Epidermal melanocyte (primary cell): ENCODE data around the gene PITPNC1.

Experiments used
- DNase-seq: peaks from one replicate; pipeline ENCODE4 v3.0.0; 2011; ENCODE audit warnings: low spot score; ENCODE audit not compliant: insufficient read length

The PITPNC1 gene

GRCh38 chr17:67546578-67547527, 169.8 kb downstream of the PITPNC1 start:
- no peak for DNase-seq

DNA sequence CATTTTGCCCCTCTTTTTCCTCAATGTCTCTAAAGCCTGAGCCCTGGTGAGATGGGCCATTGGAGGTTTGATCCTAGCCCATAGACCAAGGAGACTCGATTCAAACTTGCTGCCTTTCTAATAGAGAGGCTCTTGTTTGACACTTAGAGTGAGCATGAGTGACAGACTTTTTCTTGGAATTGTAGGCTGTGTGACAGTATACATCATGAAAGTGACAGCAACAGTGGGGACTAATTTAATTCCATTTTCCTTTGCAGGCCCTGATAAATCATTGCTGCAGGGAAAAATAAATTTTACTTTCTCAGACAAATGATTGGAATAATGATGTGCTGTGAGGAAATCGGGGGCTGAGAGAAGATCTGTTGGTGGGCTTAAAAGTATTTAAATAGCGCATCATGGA, 171.6 kb downstream of the PITPNC1 start:
- DNase-seq: no peak

GRCh38 chr17:67549820-67550219, 172.7 kb downstream of the PITPNC1 start:
- no peak for DNase-seq

DNA sequence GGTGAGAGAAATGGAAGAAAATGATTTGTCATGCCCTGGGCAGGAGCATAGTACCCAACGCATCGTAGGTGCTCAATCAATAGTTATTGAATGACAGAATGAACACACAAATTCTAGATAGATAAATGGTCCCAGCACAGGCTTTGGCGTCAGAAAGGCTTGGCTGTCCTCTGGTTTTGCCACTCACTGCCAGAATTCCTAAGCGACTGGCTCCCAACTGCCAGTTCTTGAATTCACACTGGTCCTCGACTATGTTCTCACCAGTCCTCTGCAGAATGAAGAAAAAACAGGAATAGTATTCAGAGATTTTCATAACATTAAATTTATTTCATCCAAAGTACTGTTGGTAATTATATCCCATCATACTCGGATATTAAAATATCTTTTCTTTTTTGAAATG, 177.6 kb downstream of the PITPNC1 start:
- no peak for DNase-seq

- DNase-seq: no peak
Observed at GRCh38 chr17:67555855-67556254, 178.8 kb downstream of the PITPNC1 start.

- no peak for DNase-seq
Observed at GRCh38 chr17:67557052-67557845, 180.2 kb downstream of the PITPNC1 start.

DNA sequence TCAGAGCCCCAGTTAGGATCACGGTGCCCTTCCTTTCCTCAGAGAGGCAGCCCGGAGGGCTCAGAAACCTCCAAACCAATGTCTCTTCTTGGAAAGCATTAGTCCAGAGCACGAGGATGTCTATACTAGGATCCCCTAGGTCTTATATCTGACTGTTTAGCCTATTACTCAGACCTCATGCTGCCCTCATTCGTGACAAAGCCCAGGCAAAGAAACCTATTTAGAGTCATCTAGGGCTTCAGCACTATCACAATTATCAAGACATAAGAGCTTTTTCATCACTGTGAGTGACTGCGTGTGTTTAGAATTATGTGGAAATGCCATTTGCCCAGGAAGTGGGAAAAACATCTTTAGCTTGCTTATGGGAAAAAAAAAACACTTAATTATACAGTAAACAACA, 180.8 kb downstream of the PITPNC1 start:
- no peak for DNase-seq

- no peak for DNase-seq
Observed at GRCh38 chr17:67558740-67559380, 181.8 kb downstream of the PITPNC1 start.

GRCh38 chr17:67559381-67559966, 182.4 kb downstream of the PITPNC1 start:
- no peak for DNase-seq

DNA sequence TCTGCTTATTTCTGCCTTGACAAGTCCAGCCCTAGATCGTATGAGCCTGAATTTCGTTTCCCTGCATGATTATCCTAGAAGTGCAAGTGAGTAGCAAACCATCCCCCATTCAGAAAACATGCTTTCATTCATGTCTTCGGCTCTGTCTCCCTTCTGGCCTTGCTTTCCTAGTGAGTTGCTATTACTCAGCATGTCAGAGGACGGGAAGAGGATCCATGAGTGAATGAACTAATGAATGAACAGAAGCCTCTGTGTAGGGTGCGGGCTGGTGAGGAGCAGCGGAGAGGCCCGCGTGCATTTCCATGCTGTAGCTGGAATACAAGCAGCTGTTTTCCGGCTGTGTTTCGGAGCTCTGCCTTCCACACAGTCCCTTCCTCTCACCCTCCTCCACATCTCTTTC, 184.9 kb downstream of the PITPNC1 start:
- DNase-seq: no peak

DNA sequence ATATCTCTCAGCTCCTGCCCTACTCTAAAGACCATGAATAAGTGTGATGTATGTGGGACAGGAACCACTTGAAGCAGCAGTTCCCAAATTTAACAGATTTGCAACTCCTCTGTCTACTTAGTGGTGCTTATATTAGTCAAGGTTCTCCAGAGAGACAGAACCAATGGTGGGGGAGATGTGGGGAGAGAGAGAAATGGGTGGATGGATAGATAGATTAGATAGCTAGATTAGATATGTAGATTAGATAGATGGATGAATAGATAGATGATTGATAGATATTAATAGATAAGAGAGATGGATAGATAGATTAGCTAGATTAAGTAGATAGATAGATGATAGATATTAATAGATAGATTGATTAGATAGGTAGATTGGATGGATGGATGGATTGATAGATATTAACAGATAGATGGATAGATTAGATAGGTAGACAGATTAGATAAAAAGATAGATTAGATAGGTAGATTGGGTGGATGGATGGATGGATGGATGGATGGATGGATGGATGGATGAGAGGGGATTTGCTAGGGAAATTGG, 186.7 kb downstream of the PITPNC1 start:
- no peak for DNase-seq

DNA sequence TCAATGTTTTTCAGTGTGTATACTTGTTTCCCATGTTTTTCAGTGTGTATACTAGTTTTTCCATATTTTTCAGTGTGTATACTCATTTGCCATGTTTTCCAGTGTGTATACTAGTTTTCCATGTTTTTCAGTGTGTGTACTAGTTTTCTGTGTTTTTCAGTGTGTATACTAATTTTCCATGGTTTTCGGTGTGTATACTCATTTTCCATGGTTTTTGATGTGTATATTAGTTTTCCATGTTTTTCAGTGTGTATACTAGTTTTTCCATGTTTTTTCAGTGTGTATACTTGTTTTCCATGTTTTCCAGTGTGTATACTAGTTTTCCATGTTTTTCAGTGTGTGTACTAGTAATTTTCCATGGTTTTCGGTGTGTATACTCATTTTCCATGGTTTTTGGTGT, 188.0 kb downstream of the PITPNC1 start:
- no peak for DNase-seq

DNA sequence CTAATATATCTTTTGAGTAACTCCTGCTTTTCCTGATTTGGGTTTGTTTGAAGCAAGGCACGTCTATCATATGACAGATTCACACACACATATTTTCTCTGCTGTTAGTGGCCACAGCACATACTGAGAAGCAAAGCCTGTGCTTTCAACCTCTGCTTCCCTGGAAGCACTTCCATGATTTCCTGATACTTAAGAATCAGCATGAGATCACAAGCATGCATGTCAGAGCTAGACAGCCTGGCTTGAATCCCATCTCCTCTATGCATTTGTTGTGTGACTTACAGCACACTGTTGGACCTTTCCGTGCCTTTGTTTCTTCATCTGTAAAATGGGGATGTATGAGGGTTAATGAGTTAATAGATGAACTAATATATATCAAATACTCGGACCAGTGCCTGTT, 189.6 kb downstream of the PITPNC1 start:
- no peak for DNase-seq

DNA sequence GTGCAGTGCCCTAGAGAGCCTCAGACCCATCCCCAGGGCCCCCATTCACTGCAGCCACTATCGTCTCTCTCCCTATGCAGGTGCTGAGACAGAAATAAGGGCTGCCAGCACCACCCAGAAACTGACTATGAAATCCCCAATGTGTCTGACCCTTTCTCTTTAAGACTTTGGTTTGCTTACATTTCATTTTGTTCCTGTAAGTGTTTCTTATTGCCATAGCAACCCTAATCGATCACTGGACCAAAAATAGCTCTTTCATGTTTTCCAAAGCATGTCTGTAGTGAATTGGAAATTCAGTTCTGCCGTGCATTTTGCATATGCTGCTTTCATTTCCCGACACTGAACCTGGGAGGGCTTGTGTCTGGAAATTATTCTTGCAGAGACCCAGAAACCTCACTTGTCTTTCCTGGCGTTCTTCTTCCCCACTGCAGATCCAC, 192.0 kb downstream of the PITPNC1 start:
- DNase-seq: no peak

- DNase-seq: no peak
Observed at GRCh38 chr17:67569873-67570272, 192.8 kb downstream of the PITPNC1 start.

GRCh38 chr17:67570797-67571196, 193.7 kb downstream of the PITPNC1 start:
- DNase-seq: no peak

DNA sequence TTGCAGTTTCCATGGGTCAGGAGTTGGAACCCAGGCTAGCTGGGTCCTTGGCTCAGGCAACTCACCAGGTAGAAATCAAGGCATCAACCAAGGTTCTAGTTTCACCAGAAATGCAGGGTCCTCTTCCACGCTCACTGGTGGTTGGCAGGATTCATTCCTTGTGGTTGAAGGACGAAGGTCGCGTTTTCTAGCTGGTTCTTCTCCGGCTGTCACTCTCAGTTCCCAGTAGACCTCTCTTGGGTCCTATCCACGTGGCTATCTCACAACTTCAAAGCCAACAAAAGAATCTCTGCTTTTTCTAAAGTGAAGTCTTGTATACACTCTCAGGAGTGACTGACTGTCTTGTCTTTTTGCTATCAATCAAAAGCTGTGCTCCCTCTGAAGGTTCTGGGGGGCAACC, 194.4 kb downstream of the PITPNC1 start:
- no peak for DNase-seq

- DNase-seq: no peak
Observed at GRCh38 chr17:67573987-67574657, 197.0 kb downstream of the PITPNC1 start.

DNA sequence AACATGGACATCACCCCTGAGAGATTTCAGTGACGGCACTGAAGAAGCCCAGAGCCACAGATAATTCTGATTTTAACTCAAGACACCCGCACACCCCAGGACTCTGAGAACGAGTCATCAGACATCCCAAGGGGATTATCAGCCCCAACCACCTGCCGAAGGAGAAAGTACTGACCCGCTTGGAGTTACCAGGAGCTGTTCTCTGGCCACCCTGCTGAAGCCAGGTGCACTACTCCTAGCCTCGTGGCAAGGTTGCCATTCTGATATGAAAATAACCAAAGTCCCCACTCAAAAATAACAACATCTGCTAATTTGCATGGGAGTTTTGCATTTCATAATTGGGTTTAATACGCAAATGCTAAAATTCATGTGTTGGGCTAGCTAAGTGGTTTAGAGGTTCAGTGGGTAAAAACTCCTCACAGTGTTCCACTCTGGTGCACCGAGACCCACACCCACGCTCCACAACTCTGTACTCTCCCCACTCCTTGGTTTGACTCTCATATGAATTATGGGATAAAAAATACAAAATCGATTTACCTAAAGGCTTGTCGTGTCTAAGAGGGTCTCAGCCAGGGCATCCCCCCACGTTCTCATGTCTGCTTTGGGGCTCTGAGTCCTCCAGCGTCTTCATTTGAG, 197.7 kb downstream of the PITPNC1 start:
- no peak for DNase-seq

GRCh38 chr17:67575325-67575724, 198.2 kb downstream of the PITPNC1 start:
- DNase-seq: no peak
